Esophagus squamous epithelium (tissue), 4 donors: Measurements from ENCODE around the gene TBXAS1.

Source experiments
- CTCF ChIP-seq, 6 experiments: fragments of 450-650 bp in 4 of 6; fragments of 200-600 bp in 2 of 6; sonication (generic) in 2 of 6; IDR thresholded peaks; one replicate each; pipeline ENCODE4 v1.5.1; 2016 to 2019; ENCODE audit warnings: antibody characterized with exemption in 6 of 6, mild to moderate bottlenecking in 4 of 6, moderate library complexity in 4 of 6
- POLR2A ChIP-seq, 4 donors: fragments of 450-650 bp; IDR thresholded peaks; one replicate each; pipeline ENCODE4 v1.6.1; 2017; ENCODE audit warnings: antibody characterized with exemption in 4 of 4, mild to moderate bottlenecking in 4 of 4, moderate library complexity in 3 of 4

GRCh38 chr7:140013676-140014075, 184.6 kb downstream of the TBXAS1 start:
- no peak for TF ChIP-seq POLR2A (IDR thresholded peaks at IDR 0.05)
- TF ChIP-seq CTCF (IDR thresholded peaks at IDR 0.05), result no peak
